Left renal pelvis (tissue), 4 donors: ENCODE results near the gene FER. TPM values are rescaled to one million over a fixed set of nuclear protein-coding genes. Genes with fewer than 3 reads are reported as not detected.
"Not testable (repeated sequence)": the region's sequence is repeated elsewhere in the genome, so short reads cannot be mapped to it uniquely, and the experiment has no call there.

ENCODE experiments used
- DNase-seq, 4 donors: peaks; one replicate each; pipeline ENCODE4 v3.0.0-alpha.2; 2013; ENCODE audit warnings: low read depth in 4 of 4, low spot score in 3 of 4
- polyA plus RNA-seq, 4 donors: library from polyadenylated mRNA; unstranded; fragments of 120-200 nt; gene quantifications; one replicate each; pipeline ENCODE4 v1.2.1, GENCODE V29; 2013; ENCODE audit not compliant: insufficient read length in 4 of 4

The FER gene
- polyA plus RNA-seq, 4 donors = 15.9 to 22.3 (median 17.5) TPM

- DNase-seq = no peak
Measured at GRCh38 chr5:108797396-108797795, 49.7 kb downstream of the FER start.

- DNase-seq = no peak
Measured at GRCh38 chr5:108797986-108798385, 50.3 kb downstream of the FER start.

GRCh38 chr5:108798513-108799265 is 51.0 kb downstream of the FER start:
- no peak for DNase-seq

GRCh38 chr5:108801301-108801700 is 53.6 kb downstream of the FER start:
- no peak for DNase-seq

- no peak for DNase-seq
Measured at GRCh38 chr5:108801776-108802175, 54.1 kb downstream of the FER start.

- no peak for DNase-seq
Measured at GRCh38 chr5:108810717-108811116, 63.0 kb downstream of the FER start.

GRCh38 chr5:108813673-108814072 is 66.0 kb downstream of the FER start:
- DNase-seq = no peak

- DNase-seq = no peak
Measured at GRCh38 chr5:108814551-108814950, 66.9 kb downstream of the FER start.

- DNase-seq = no peak
Measured at GRCh38 chr5:108818613-108819272, 71.0 kb downstream of the FER start.

- no peak for DNase-seq
Measured at GRCh38 chr5:108820983-108821382, 73.3 kb downstream of the FER start.

- no peak for DNase-seq
Measured at GRCh38 chr5:108822211-108822947, 74.7 kb downstream of the FER start.

- no peak for DNase-seq
Measured at GRCh38 chr5:108827131-108827530, 79.4 kb downstream of the FER start.

- no peak for DNase-seq
Measured at GRCh38 chr5:108830705-108831276, 83.1 kb downstream of the FER start.

- DNase-seq = no peak
Measured at GRCh38 chr5:108836492-108836891, 88.8 kb downstream of the FER start.

GRCh38 chr5:108842260-108842941 is 94.7 kb downstream of the FER start:
- not testable (repeated sequence) for DNase-seq

GRCh38 chr5:108851129-108851528 is 103.4 kb downstream of the FER start:
- DNase-seq = not testable (repeated sequence)

GRCh38 chr5:108857905-108858304 is 110.2 kb downstream of the FER start:
- DNase-seq = no peak

GRCh38 chr5:108858959-108859358 is 111.3 kb downstream of the FER start:
- DNase-seq = no peak

GRCh38 chr5:108862211-108862610 is 114.5 kb downstream of the FER start:
- no peak for DNase-seq

GRCh38 chr5:108866097-108866496 is 118.4 kb downstream of the FER start:
- not testable (repeated sequence) for DNase-seq

GRCh38 chr5:108867656-108868055 is 120.0 kb downstream of the FER start:
- DNase-seq = no peak
